IMR-90 (cell line): ENCODE results near the gene S100A4. TPM values are rescaled to one million over a fixed set of nuclear protein-coding genes. Genes with fewer than 3 reads are reported as not detected.

Source experiments
- ATAC-seq: fragments of 200-7000 bp; cut with Tn5 transposase; 2 replicates; pipeline ENCODE4 v1.9.1; 2020; ENCODE audit warnings: low read depth, mild to moderate bottlenecking, moderate library complexity
- BruUV-seq: library from RNA; stranded (reverse); fragments of 400-500 nt; replicated peaks from 2 replicates; lab custom pipeline; 2021; lab: Mats Ljungman, UMichigan
- CTCF ChIA-PET: fragments of 300-600 bp; formaldehyde crosslinking; extraction: SDS; loops from one replicate; lab custom pipeline; 2021; ENCODE audit warnings: antibody characterized with exemption; lab: Yijun Ruan, JAX
- POLR2A ChIA-PET: fragments of 300-600 bp; sonication (Branson Sonifier 250); formaldehyde crosslinking; loops from one replicate; lab custom pipeline; 2022; ENCODE audit warnings: antibody characterized with exemption; ENCODE audit not compliant: unreplicated experiment; lab: Charles Lee
- DNase-seq: peaks from one replicate; pipeline ENCODE4 v3.0.0; 2013
- H2AFZ ChIP-seq: replicated peaks from 2 replicates; pipeline ENCODE3; 2013; ENCODE audit warnings: low read length, mild to moderate bottlenecking; ENCODE audit not compliant: poor library complexity
- H2AK5ac ChIP-seq: 2 replicates; pipeline ENCODE4 v1.6.1; 2013; ENCODE audit warnings: low read depth, low read length, inconsistent platforms
- H2AK9ac ChIP-seq: replicated peaks from 2 replicates; pipeline ENCODE3; 2013; ENCODE audit warnings: mild to moderate bottlenecking, low read depth, low read length, moderate library complexity; ENCODE audit not compliant: poor library complexity
- H2BK120ac ChIP-seq: 2 replicates; pipeline ENCODE4 v1.6.1; 2013; ENCODE audit warnings: low read depth, low read length, inconsistent platforms
- H2BK15ac ChIP-seq: 3 replicates; pipeline ENCODE4 v1.6.1; 2013; ENCODE audit warnings: low read depth, low read length, inconsistent platforms
- H2BK20ac ChIP-seq: 2 replicates; pipeline ENCODE4 v1.6.1; 2013; ENCODE audit warnings: low read depth, mild to moderate bottlenecking, inconsistent platforms, low read length, moderate library complexity
- H2BK5ac ChIP-seq: 2 replicates; pipeline ENCODE4 v1.6.1; 2013; ENCODE audit warnings: mild to moderate bottlenecking, low read depth, low read length, inconsistent platforms; ENCODE audit not compliant: poor library complexity, severe bottlenecking
- H3K14ac ChIP-seq: replicated peaks from 2 replicates; pipeline ENCODE4 v1.6.1; 2013; ENCODE audit warnings: low read depth, low read length, inconsistent platforms
- H3K18ac ChIP-seq: 2 replicates; pipeline ENCODE4 v1.6.1; 2013; ENCODE audit warnings: low read depth, low read length, control low read depth
- H3K23ac ChIP-seq: 2 replicates; pipeline ENCODE4 v1.6.1; 2013; ENCODE audit warnings: low read depth, low read length, inconsistent platforms
- H3K27ac ChIP-seq: 2 replicates; pipeline ENCODE4 v1.5.1; 2013; ENCODE audit warnings: mild to moderate bottlenecking, control low read depth, low read length; ENCODE audit not compliant: insufficient read depth
- H3K27me3 ChIP-seq: 2 replicates; pipeline ENCODE4 v1.6.1; 2013; ENCODE audit warnings: low read length; ENCODE audit not compliant: control insufficient read depth, insufficient read depth
- H3K36me3 ChIP-seq: 2 replicates; pipeline ENCODE4 v1.6.1; 2013; ENCODE audit warnings: low read length, mixed read lengths; ENCODE audit not compliant: control insufficient read depth, insufficient read depth
- H3K4ac ChIP-seq: 2 replicates; pipeline ENCODE4 v1.6.1; 2013; ENCODE audit warnings: low read depth, low read length, inconsistent platforms
- H3K4me1 ChIP-seq: 2 replicates; pipeline ENCODE4 v1.6.1; 2013; ENCODE audit warnings: low read length, mixed read lengths; ENCODE audit not compliant: control insufficient read depth, insufficient read depth
- H3K4me2 ChIP-seq: 2 replicates; pipeline ENCODE4 v1.6.1; 2013; ENCODE audit warnings: low read depth, mild to moderate bottlenecking, control low read depth, low read length, moderate library complexity
- H3K4me3 ChIP-seq: 2 replicates; pipeline ENCODE4 v1.5.1; 2013; ENCODE audit warnings: low read depth, mild to moderate bottlenecking, control low read depth, low read length, moderate library complexity; ENCODE audit not compliant: insufficient read depth
- H3K56ac ChIP-seq: 2 replicates; pipeline ENCODE4 v1.6.1; 2013; ENCODE audit warnings: low read length, inconsistent platforms; ENCODE audit not compliant: insufficient read depth; ENCODE audit errors: extremely low read depth
- H3K79me1 ChIP-seq, 2 experiments: 2 replicates each; pipeline ENCODE4 v1.6.1; 2013; ENCODE audit warnings: low read length in 2 of 2, inconsistent platforms in 1 of 2, low read depth in 1 of 2
- H3K9ac ChIP-seq: 2 replicates; pipeline ENCODE4 v1.6.1; 2013; ENCODE audit warnings: low read depth, low read length, control low read depth
- H3K9me1 ChIP-seq: 2 replicates; pipeline ENCODE4 v1.6.1; 2013; ENCODE audit warnings: low read length, inconsistent platforms; ENCODE audit not compliant: insufficient read depth
- H3K9me3 ChIP-seq: 2 replicates; pipeline ENCODE4 v1.6.1; 2013; ENCODE audit warnings: low read length; ENCODE audit not compliant: control insufficient read depth, insufficient read depth
- H4K20me1 ChIP-seq: 2 replicates; pipeline ENCODE4 v1.6.1; 2013; ENCODE audit warnings: low read length, inconsistent platforms; ENCODE audit not compliant: insufficient read depth
- H4K5ac ChIP-seq: 2 replicates; pipeline ENCODE4 v1.6.1; 2013; ENCODE audit warnings: mild to moderate bottlenecking, low read depth, low read length, control low read depth
- H4K8ac ChIP-seq, 2 experiments: 2 replicates each; pipeline ENCODE4 v1.6.1; 2013; ENCODE audit warnings: low read depth in 2 of 2, low read length in 2 of 2, control low read depth in 1 of 2, inconsistent platforms in 1 of 2
- H4K91ac ChIP-seq: 2 replicates; pipeline ENCODE4 v1.6.1; 2013; ENCODE audit warnings: low read depth, low read length, inconsistent platforms; ENCODE audit not compliant: insufficient read depth
- CHD1 ChIP-seq: IDR thresholded peaks from 2 replicates; pipeline ENCODE4 v1.6.1; 2012; ENCODE audit warnings: low read depth, low read length, improper control_type of control experiment
- WGBS, 2 experiments: methylation state at CpG; one replicate each; pipeline versions ENCODE4 v1.1.5 to v1.1.7; 2013; ENCODE audit warnings: missing lambda C conversion rate in 2 of 2; ENCODE audit not compliant: insufficient read length in 1 of 2; ENCODE audit errors: extremely low coverage in 2 of 2; 5-methylcytosine and 5-hydroxymethylcytosine counted together
- dilution Hi-C: fragments of 300-500 bp; cut with HindIII; formaldehyde crosslinking; loops from one replicate; pipeline ENCODE4 v1.14.3; 2018; ENCODE audit warnings: low sequenced_read_pairs; ENCODE audit not compliant: unreplicated experiment
- in situ Hi-C: fragments of 300-500 bp; cut with MboI; formaldehyde crosslinking; loops from 3 replicates; pipeline ENCODE4 v1.14.3; 2019; ENCODE audit warnings: low sequenced_read_pairs, inconsistent platforms, mixed read lengths
- intact Hi-C: fragments of 100-400 bp; cut with micrococcal nuclease; formaldehyde crosslinking; loops from 2 replicates; pipeline ENCODE4 v1.10.0; 2022
- polyA plus RNA-seq, 3 experiments: library from polyadenylated mRNA; depleted of rRNA; stranded (reverse); fragments of >200 nt; gene quantifications; 2 replicates each; pipeline ENCODE4 v1.2.3, GENCODE V29; 2012; ENCODE audit warnings: low replicate concordance in 1 of 3
- total RNA-seq: library from RNA; depleted of rRNA; stranded (reverse); fragments of >200 nt; gene quantifications from 2 replicates; pipeline ENCODE4 v1.2.3, GENCODE V29; 2012

The S100A4 gene
- total and polyA plus RNA-seq, 2 of the 4 experiments (the other 2 are of a cell fraction): 5.6 to 16.6 TPM

DNA sequence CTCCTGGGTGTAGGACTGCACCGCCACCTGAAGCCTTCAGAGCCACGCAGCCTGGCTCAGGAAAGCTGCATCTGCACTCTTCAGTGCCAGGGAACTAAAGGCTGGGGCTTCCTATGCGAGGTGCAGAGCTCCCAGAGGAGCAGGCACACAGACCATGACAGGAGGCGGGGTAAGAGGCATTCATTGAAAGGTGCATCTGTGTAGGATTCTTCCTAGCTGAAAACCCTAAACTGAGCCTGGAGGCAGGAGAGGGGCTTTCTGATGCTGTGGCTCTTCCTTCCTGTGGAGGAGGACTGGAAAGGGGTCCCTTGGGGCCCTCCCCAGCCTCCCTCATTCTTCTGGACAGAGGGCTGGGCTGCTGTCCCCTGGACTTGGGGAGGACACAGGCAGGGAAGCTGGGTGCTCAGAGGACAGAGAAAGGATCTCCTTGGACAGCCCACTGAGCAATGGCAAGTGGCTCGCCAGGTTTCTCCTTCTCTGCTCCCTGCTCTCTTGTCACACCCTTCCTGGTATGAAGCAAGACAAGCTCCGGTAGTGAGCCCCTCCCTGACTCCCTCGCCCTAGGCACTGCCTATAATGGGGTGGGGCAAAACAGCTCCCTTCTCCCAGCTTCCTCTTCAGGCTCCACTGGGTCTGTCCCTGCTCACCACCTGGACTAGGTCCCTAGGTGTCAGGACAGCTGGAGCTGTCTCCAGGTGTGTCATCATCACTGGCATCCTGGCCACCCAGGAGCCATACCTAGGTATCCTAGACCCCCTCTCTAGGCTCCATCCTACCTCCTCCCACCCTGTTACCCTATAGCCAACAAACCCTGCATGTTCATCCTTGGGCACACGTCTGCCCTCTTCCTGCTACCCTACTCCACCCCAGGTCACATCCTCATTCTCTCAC is 29.9 kb downstream of the S100A4 start:
- no peaks in the 10 kb centered on the region for H3K36me3 ChIP-seq
- H4K20me1 ChIP-seq: no peaks in the 10 kb centered on the region
- WGBS, 2 experiments: 69% methylated on average over 3 of the region's 8 CpGs; no CpG with 5 or more reads in 1 of the 2 experiments
- no peak overlapping the region for H3K27ac ChIP-seq
- no peak overlapping the region for H3K4me2 ChIP-seq
- H2BK20ac ChIP-seq: no peak overlapping the region
- no peak overlapping the region for H4K8ac ChIP-seq
- no peaks in the 10 kb centered on the region for H3K27me3 ChIP-seq
- no peak overlapping the region for H3K9ac ChIP-seq
- no peak overlapping the region for H3K4ac ChIP-seq
- no TSS peak for BruUV-seq
- H3K14ac ChIP-seq: no peak overlapping the region
- in situ Hi-C loops (loop anchor here (10.0 kb wide), 2 partner anchors 49 to 129 kb away; partner anchors contain the start of gene S100A2), intact Hi-C loops (no loop called here), dilution Hi-C loops (no loop called here)
- H3K9me1 ChIP-seq: 0 out of 2 replicates have a peak, but pooled peaks cover 5% of the 10 kb centered on the region
- H3K4me3 ChIP-seq: no peak overlapping the region
- no peak overlapping the region for H2AK9ac ChIP-seq
- H2BK120ac ChIP-seq: no peak overlapping the region
- no peak overlapping the region for H2AK5ac ChIP-seq
- no peak for ATAC-seq
- H3K4me1 ChIP-seq: no peaks in the 10 kb centered on the region
- ChIA-PET CTCF (no interaction called here), POLR2A (no interaction called here)
- H4K5ac ChIP-seq: no peak overlapping the region
- H2BK5ac ChIP-seq: no peak overlapping the region
- no peaks in the 10 kb centered on the region for H3K79me1 ChIP-seq
- no peak overlapping the region for H2AFZ ChIP-seq
- no peak overlapping the region for H3K56ac ChIP-seq
- no peak overlapping the region for H3K23ac ChIP-seq
- H2BK15ac ChIP-seq: no peak overlapping the region
- H3K18ac ChIP-seq: no peak overlapping the region
- H3K9me3 ChIP-seq: no peaks in the 10 kb centered on the region
- DNase-seq: no peak
- no peak overlapping the region for H4K91ac ChIP-seq
- TF ChIP-seq CHD1: no peak
